ENCODE data around the gene PRMT6. TPM values are rescaled to one million over a fixed set of nuclear protein-coding genes. Genes with fewer than 3 reads are reported as not detected.
A peak's percentile ranks its signal among the peaks of the same experiment; 100 is the strongest.
"Not testable (repeated sequence)": the region's sequence is repeated elsewhere in the genome, so short reads cannot be mapped to it uniquely, and the experiment has no call there.

The PRMT6 gene
- polyA plus RNA-seq, 1 donor: 21.7 TPM

GRCh38 chr1:107047602-107048001, 8.9 kb upstream of the PRMT6 start:
- 100% methylated on average over 1 of the region's 1 CpG for WGBS (ENCODE audit: insufficient coverage, low lambda C conversion rate)
- no peaks in the 10 kb centered on the region for H3K27me3 ChIP-seq (ENCODE audit: control insufficient read depth, insufficient read depth, low read length)
- no peak overlapping the region for H3K27ac ChIP-seq (ENCODE audit: low read length)
- H3K9me3 ChIP-seq (ENCODE audit: control insufficient read depth, low read depth, low read length): no peaks in the 10 kb centered on the region
- H3K4me1 ChIP-seq (ENCODE audit: control insufficient read depth, insufficient read depth, low read length): no peaks in the 10 kb centered on the region
- no peaks in the 10 kb centered on the region for H3K36me3 ChIP-seq (ENCODE audit: control insufficient read depth, insufficient read depth, low read length)
- no peak for DNase-seq
- H3K4me3 ChIP-seq (ENCODE audit: low read length): no peak overlapping the region

- H3K27ac ChIP-seq (ENCODE audit: low read length): no peak overlapping the region
- H3K9me3 ChIP-seq (ENCODE audit: control insufficient read depth, low read depth, low read length): no peaks in the 10 kb centered on the region
- no peaks in the 10 kb centered on the region for H3K36me3 ChIP-seq (ENCODE audit: control insufficient read depth, insufficient read depth, low read length)
- no peak overlapping the region for H3K4me3 ChIP-seq (ENCODE audit: low read length)
- DNase-seq: no peak
- no peaks in the 10 kb centered on the region for H3K27me3 ChIP-seq (ENCODE audit: control insufficient read depth, insufficient read depth, low read length)
- H3K4me1 ChIP-seq (ENCODE audit: control insufficient read depth, insufficient read depth, low read length): no peaks in the 10 kb centered on the region
Observed at GRCh38 chr1:107048241-107048640, 8.2 kb upstream of the PRMT6 start.

- WGBS (ENCODE audit: insufficient coverage, low lambda C conversion rate): no CpG with 5 or more reads among the region's 1 CpG
- no peaks in the 10 kb centered on the region for H3K27me3 ChIP-seq (ENCODE audit: control insufficient read depth, insufficient read depth, low read length)
- H3K27ac ChIP-seq (ENCODE audit: low read length): no peak overlapping the region
- H3K4me1 ChIP-seq (ENCODE audit: control insufficient read depth, insufficient read depth, low read length): no peaks in the 10 kb centered on the region
- DNase-seq: no peak
- no peaks in the 10 kb centered on the region for H3K9me3 ChIP-seq (ENCODE audit: control insufficient read depth, low read depth, low read length)
- H3K36me3 ChIP-seq (ENCODE audit: control insufficient read depth, insufficient read depth, low read length): no peaks in the 10 kb centered on the region
- H3K4me3 ChIP-seq (ENCODE audit: low read length): no peak overlapping the region
Observed at GRCh38 chr1:107051266-107051665, 5.2 kb upstream of the PRMT6 start.

- WGBS (ENCODE audit: insufficient coverage, low lambda C conversion rate): 45% methylated on average over 1 of the region's 24 CpGs
- not testable (repeated sequence) for H3K4me1 ChIP-seq (ENCODE audit: control insufficient read depth, insufficient read depth, low read length); H3K9me3 ChIP-seq (ENCODE audit: control insufficient read depth, low read depth, low read length); H3K27me3 ChIP-seq (ENCODE audit: control insufficient read depth, insufficient read depth, low read length); DNase-seq; H3K36me3 ChIP-seq (ENCODE audit: control insufficient read depth, insufficient read depth, low read length)
- Histone ChIP-seq H3K4me3 (ENCODE audit: low read length) (peak overlapping the region; percentile 88), H3K27ac (ENCODE audit: low read length) (peak overlapping the region; percentile 64)
Observed at GRCh38 chr1:107055919-107056425, 502 bp upstream of the PRMT6 start.

- 0% methylated on average over 2 of the region's 55 CpGs for WGBS (ENCODE audit: insufficient coverage, low lambda C conversion rate)
- peak; percentile 37 to 77 for DNase-seq
- H3K36me3 ChIP-seq (ENCODE audit: control insufficient read depth, insufficient read depth, low read length): peaks cover 3% of the 10 kb centered on the region
- H3K27me3 ChIP-seq (ENCODE audit: control insufficient read depth, insufficient read depth, low read length): no peaks in the 10 kb centered on the region
- H3K27ac ChIP-seq (ENCODE audit: low read length): peak overlapping the region; percentile 64
- H3K4me3 ChIP-seq (ENCODE audit: low read length): peak overlapping the region; percentile 88
- peaks cover 5% of the 10 kb centered on the region for H3K4me1 ChIP-seq (ENCODE audit: control insufficient read depth, insufficient read depth, low read length)
- no peaks in the 10 kb centered on the region for H3K9me3 ChIP-seq (ENCODE audit: control insufficient read depth, low read depth, low read length)
Observed at GRCh38 chr1:107057197-107058133, 991 bp downstream of the PRMT6 start.

GRCh38 chr1:107058245-107059032, 2.0 kb downstream of the PRMT6 start:
- H3K36me3 ChIP-seq (ENCODE audit: control insufficient read depth, insufficient read depth, low read length): peaks cover 3% of the 10 kb centered on the region
- no peaks in the 10 kb centered on the region for H3K27me3 ChIP-seq (ENCODE audit: control insufficient read depth, insufficient read depth, low read length)
- H3K4me3 ChIP-seq (ENCODE audit: low read length): peak overlapping the region; percentile 88
- H3K4me1 ChIP-seq (ENCODE audit: control insufficient read depth, insufficient read depth, low read length): peaks cover 5% of the 10 kb centered on the region
- no peak overlapping the region for H3K27ac ChIP-seq (ENCODE audit: low read length)
- DNase-seq: peak in 1 of 2 donors; percentile 19
- no peaks in the 10 kb centered on the region for H3K9me3 ChIP-seq (ENCODE audit: control insufficient read depth, low read depth, low read length)
- 70% methylated on average over 2 of the region's 4 CpGs for WGBS (ENCODE audit: insufficient coverage, low lambda C conversion rate)

- DNase-seq: no peak
- Histone ChIP-seq H3K36me3 (ENCODE audit: control insufficient read depth, insufficient read depth, low read length) (peaks cover 3% of the 10 kb centered on the region), H3K9me3 (ENCODE audit: control insufficient read depth, low read depth, low read length) (no peaks in the 10 kb centered on the region), H3K4me1 (ENCODE audit: control insufficient read depth, insufficient read depth, low read length) (peaks cover 5% of the 10 kb centered on the region), H3K4me3 (ENCODE audit: low read length) (no peak overlapping the region), H3K27ac (ENCODE audit: low read length) (no peak overlapping the region), H3K27me3 (ENCODE audit: control insufficient read depth, insufficient read depth, low read length) (no peaks in the 10 kb centered on the region)
- no CpG with 5 or more reads among the region's 3 CpGs for WGBS (ENCODE audit: insufficient coverage, low lambda C conversion rate)
Observed at GRCh38 chr1:107061886-107062285, 5.4 kb downstream of the PRMT6 start.

GRCh38 chr1:107073493-107073892, 17.0 kb downstream of the PRMT6 start:
- no peaks in the 10 kb centered on the region for H3K36me3 ChIP-seq (ENCODE audit: control insufficient read depth, insufficient read depth, low read length)
- no peak for DNase-seq
- H3K27ac ChIP-seq (ENCODE audit: low read length): no peak overlapping the region
- no peak overlapping the region for H3K4me3 ChIP-seq (ENCODE audit: low read length)
- H3K9me3 ChIP-seq (ENCODE audit: control insufficient read depth, low read depth, low read length): no peaks in the 10 kb centered on the region
- no peaks in the 10 kb centered on the region for H3K4me1 ChIP-seq (ENCODE audit: control insufficient read depth, insufficient read depth, low read length)
- WGBS (ENCODE audit: insufficient coverage, low lambda C conversion rate): 88% methylated on average over 2 of the region's 4 CpGs
- no peaks in the 10 kb centered on the region for H3K27me3 ChIP-seq (ENCODE audit: control insufficient read depth, insufficient read depth, low read length)

GRCh38 chr1:107076841-107077240, 20.4 kb downstream of the PRMT6 start:
- Histone ChIP-seq H3K36me3 (ENCODE audit: control insufficient read depth, insufficient read depth, low read length) (no peaks in the 10 kb centered on the region), H3K4me3 (ENCODE audit: low read length) (no peak overlapping the region), H3K9me3 (ENCODE audit: control insufficient read depth, low read depth, low read length) (no peaks in the 10 kb centered on the region), H3K4me1 (ENCODE audit: control insufficient read depth, insufficient read depth, low read length) (no peaks in the 10 kb centered on the region), H3K27me3 (ENCODE audit: control insufficient read depth, insufficient read depth, low read length) (no peaks in the 10 kb centered on the region), H3K27ac (ENCODE audit: low read length) (no peak overlapping the region)
- no CpG with 5 or more reads among the region's 5 CpGs for WGBS (ENCODE audit: insufficient coverage, low lambda C conversion rate)
- DNase-seq: no peak

- no peaks in the 10 kb centered on the region for H3K9me3 ChIP-seq (ENCODE audit: control insufficient read depth, low read depth, low read length)
- H3K36me3 ChIP-seq (ENCODE audit: control insufficient read depth, insufficient read depth, low read length): no peaks in the 10 kb centered on the region
- no peaks in the 10 kb centered on the region for H3K27me3 ChIP-seq (ENCODE audit: control insufficient read depth, insufficient read depth, low read length)
- no CpG with 5 or more reads among the region's 1 CpG for WGBS (ENCODE audit: insufficient coverage, low lambda C conversion rate)
- no peaks in the 10 kb centered on the region for H3K4me1 ChIP-seq (ENCODE audit: control insufficient read depth, insufficient read depth, low read length)
- no peak overlapping the region for H3K27ac ChIP-seq (ENCODE audit: low read length)
- H3K4me3 ChIP-seq (ENCODE audit: low read length): no peak overlapping the region
- DNase-seq: no peak
Observed at GRCh38 chr1:107079249-107079648, 22.8 kb downstream of the PRMT6 start.

Measured in large intestine (tissue), 3 donors.